ENCODE measurements around the gene PLXDC2.
"Not testable (repeated sequence)": the region's sequence is repeated elsewhere in the genome, so short reads cannot be mapped to it uniquely, and the experiment has no call there.

Gene PLXDC2

DNA sequence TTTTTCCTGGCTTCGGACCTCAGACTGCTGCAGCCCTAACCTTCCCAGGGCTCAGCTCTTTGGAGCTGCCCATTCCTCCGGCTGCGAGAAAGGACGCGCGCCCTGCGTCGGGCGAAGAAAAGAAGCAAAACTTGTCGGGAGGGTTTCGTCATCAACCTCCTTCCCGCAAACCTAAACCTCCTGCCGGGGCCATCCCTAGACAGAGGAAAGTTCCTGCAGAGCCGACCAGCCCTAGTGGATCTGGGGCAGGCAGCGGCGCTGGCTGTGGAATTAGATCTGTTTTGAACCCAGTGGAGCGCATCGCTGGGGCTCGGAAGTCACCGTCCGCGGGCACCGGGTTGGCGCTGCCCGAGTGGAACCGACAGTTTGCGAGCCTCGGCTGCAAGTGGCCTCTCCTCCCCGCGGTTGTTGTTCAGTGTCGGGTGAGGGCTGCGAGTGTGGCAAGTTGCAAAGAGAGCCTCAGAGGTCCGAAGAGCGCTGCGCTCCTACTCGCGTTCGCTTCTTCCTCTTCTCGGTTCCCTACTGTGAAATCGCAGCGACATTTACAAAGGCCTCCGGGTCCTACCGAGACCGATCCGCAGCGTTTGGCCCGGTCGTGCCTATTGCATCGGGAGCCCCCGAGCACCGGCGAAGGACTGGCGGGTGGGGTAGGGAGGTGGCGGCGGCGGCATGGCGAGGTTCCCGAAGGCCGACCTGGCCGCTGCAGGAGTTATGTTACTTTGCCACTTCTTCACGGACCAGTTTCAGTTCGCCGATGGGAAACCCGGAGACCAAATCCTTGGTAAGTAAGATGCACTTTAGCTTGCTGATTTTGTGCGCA is at the start of gene PLXDC2:
TSS of gene PLXDC2 (plus strand) at position 22 of the 820 bp plus-strand sequence.
- no peak for DNase-seq (ENCODE audit: low spot score)

DNA sequence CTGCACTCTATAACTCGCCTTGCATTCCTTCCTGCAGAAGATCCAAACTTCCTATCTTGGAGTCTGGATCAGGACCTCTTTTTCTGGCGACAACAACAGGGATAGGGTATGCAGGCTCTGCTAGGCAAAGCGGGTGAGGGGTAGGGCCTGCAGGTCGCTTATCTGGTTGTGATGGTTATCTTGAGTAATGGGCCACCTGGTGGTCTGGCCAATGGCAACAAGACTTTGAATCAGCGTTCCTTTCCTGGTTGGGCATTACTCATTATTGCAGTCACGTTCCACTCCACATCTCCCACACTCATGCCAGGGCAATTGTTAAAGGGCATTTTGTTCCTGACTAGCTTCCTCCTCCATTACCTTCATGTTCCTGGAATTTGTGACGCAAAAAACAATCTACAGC is 48.4 kb upstream of the PLXDC2 start:
- no peak for DNase-seq (ENCODE audit: low spot score)

DNA sequence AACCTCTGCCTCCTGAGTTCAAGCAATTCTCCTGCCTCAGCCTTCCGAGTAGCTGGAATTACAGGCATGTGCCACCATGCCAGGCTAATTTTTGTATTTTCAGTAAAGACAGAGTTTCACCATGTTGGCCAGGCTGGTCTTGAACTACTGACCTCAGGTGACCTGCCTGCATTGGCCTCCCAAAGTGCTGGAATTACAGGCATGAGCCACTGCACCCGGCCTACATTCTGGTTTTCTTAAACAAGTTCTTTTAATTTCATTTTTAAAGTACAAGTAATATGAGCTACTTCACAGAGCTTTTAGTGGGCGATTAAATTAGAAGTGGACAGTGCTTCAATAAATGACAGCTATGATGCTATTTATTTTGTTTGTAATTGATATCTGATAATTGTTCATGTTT is 46.4 kb upstream of the PLXDC2 start:
- not testable (repeated sequence) for DNase-seq (ENCODE audit: low spot score)

DNA sequence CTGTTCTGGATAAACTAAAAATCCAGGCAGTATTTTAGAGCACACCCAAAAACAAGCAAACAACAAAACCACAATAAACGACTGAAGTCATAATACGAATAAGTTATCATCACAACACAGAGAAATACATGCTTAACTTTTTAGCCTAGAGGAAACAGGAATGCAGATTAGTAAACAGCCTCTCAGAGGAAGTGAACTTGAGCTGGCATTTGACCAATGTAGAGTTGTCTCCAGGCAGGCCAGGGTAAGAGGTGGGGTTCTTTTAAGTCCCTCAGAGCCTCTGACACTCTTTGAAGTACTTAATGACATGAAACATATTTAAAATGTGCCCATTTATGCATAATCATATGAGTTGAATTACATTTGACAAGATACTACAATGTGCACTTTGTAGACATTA is 43.3 kb upstream of the PLXDC2 start:
- no peak for DNase-seq (ENCODE audit: low spot score)

DNA sequence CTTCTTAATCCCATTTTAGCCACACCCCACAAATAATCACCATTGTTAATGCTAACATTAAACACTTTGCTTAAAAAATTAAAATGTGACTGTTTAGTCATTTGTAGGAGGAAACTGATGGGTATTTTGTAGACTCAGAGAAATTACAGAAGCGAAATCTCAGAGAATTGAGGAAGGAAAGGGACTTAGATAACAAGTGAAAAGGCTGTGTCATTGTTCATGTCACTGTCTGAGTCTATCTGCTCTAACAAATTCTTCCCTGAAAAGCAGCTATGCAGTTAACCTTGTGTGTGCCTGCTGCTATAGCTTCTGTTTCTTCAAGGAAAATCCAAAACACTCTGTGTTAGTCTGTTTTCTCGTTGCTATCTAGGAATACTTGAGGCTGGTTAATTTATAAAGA is 40.9 kb upstream of the PLXDC2 start:
- DNase-seq (ENCODE audit: low spot score) = no peak

DNA sequence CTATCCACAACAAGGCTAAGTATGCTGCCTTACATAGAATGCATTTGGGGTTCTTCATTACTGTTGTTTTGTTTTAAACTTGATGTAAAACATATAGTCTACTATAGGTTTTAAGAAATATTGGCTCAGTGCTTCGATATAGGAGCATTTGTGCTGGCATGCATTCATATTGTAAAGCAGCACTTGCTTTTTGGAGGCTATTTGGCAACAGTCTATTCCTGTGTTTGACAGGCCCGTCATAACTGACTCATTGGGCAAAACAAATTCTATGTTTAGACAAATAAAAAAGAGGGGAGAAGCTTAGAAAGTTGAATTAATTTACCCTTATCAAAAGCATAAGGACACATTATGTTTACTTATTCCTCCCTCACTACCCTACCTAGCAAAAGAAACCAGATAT is 38.4 kb upstream of the PLXDC2 start:
- DNase-seq (ENCODE audit: low spot score) = no peak

DNA sequence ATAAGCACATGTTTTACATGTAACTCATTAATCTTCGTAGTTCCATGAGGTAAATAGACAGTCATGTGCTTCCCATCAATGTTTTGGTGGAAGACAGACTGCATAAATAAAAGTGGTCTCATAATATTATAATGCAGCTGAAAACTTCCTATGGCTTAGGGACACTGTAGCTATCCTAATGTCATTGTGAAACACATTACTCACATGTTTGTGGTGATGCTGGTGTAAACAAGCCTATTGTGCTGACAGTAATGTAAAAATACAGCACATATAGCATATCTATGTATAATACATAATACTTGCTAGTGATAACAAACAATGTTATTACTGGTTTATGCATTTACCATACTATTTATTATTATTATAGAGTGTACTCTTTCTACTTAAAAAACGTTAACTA is 37.2 kb upstream of the PLXDC2 start:
- no peak for DNase-seq (ENCODE audit: low spot score)

DNA sequence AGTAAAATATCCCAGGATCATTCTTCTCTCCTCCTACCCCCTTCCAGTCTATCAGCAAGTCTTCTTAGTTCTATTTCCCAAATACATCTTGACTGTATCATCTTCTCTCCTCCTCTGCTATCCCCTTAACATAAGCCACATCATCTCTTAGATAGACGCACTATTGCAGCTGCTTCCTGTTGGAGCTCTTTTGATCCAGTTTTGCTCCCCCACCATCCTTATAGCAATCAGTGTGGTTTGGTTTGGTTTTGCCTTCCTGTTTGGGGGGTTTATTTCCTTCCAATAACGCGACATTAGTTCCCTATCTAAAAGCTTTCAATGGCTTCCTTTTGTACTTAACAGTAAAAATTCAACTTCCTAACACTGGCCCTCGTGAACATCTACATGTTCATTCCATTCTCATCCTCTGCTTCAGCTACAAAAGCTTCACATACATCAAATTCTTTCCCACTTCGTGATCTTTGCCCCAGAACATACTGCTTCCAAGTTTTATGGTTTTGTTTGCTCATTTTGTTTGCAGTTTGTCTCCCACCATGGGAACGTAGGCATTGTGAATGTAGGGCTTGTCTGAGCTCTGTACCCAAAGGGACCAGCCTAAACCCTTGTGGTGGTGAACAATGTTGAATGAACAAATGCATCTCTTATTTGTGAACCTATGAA is 33.7 kb upstream of the PLXDC2 start:
- DNase-seq (ENCODE audit: low spot score) = no peak

DNA sequence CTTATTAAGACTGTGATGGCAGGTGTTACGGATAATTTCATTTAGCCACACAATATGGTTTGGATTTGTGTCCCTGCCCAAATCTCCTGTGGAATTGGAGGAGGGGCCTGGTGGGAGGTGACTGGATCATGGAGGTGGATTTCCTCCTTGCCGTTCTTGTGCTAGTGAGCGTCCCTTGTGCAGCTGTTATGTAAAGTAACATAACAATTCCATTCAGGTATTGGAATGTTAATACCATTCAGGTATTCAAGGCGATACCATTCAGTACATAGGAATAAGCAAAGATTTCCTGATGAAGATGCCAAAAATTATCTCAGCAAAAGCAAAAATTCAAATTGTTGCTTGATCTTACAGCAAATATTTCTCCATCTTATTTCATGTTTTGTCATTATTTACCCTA is 32.5 kb upstream of the PLXDC2 start:
- DNase-seq (ENCODE audit: low spot score) = no peak

DNA sequence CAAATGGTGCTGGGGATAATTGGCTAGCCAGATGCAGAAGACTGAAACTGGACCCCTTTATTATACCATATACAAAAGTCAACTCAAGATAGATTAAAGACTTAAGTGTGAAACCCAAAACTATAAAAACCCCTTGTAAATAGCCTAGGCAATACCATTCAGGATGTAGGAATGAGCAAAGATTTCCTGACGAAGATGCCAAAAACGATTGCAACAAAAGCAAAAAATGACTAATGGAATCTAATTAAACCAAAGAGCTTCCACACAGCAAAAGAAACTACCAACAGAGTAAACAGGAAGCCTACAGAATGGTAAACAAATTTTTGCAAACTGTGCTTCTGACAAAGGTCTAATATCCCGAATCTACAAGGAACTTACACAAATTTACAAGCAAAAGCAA is 30.9 kb upstream of the PLXDC2 start:
- no peak for DNase-seq (ENCODE audit: low spot score)

DNA sequence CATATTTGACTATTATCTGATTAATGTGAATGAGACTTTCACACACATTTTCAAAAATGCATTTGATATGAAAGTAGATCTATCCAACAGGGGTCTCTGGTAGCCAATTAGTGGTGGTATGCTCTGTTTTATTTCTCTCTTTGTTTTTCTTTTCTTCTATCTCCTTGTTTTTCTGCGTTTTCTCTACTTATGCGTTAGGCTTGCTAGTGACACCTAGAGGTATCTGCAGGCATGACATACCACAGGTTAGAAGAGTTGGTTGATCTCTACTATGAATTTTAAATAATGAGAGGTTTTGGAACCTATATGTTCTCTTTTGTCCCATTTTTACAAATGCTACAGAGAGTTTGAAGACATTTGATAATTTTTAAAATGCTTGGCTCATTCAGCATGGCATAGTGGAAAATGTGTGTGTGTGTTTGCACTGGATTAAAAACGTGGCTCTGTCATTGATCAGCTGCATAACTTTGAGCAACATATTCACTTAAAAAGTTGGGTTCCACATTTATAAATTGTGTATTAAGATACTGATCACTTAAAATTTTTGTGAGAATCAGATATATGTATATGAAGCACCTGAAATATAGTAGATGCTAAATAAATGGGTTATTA is 28.1 kb upstream of the PLXDC2 start:
- DNase-seq (ENCODE audit: low spot score) = peak; percentile 15

DNA sequence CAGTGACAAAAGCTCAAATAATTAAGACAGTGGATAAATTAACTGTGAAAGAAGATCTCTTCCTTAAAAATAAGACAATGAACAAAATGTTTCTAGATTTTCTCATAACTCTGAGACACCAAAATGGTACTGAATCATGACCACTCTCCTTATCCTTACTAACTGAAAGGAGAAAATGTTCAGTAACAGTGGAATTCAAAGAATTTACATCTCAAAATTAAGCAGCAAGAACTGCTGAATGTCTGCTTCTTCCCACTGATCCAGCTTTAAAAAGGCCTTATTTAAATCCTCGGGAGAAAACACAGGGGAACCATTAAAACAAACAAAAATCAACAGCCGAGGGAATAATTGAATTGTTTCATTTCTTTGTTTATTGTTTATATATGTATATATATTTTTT is 27.3 kb upstream of the PLXDC2 start:
- DNase-seq (ENCODE audit: low spot score) = no peak

DNA sequence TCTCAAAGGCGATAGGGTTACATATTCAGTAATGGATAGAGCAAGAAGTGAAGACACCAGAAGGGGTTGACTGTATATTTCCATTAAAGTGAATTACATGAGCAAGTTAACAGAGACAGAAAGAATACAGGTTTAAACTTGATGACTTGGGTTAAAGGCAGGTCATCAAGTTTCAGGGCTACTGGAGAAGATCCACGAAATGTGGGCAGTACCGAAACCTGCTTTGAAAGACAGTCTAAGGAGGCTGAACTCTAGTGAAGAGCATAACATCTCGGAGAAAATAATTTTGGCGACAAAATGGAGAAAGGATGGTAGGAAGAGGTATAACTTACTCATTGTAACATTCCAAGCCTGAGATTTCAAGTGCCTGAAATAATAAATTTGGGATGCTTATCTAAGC is 26.6 kb upstream of the PLXDC2 start:
- DNase-seq (ENCODE audit: low spot score) = no peak

DNA sequence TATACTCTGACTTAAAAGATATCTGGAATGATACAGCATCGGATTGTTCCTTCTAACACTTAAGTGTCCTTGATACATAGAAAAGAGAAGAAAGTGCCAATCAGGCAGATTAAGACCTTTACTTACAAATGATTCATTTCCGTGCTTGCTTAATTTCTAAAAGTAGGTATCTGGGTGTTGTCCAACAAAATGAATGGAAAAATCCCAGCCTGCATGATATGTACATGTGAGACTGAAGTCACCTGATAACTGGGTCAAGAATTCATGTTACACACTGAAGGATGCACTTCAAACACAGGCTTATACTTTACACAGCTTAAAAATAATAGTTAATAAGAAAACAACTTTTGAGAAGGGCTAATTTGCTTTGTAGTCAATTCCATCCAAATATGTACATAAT is 25.2 kb upstream of the PLXDC2 start:
- no peak for DNase-seq (ENCODE audit: low spot score)

DNA sequence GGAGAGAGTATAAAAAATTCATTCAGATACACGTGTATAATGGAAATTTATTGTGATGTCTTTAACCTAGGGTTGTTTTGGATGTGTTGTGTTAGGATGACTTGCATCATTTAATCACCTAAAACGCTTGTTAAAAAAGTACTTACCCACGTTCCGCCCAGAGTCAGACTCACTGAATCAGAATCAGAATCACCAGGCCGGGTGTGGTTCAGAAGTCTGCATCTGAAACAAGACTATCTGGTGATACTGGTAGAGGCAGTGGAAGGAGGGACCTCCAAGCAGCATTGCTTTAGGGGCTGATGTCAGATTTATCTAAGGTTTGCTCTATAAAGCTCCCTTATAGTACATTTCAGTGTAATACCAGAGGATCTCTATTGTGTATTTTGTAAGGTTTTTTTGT is 20.5 kb upstream of the PLXDC2 start:
- no peak for DNase-seq (ENCODE audit: low spot score)

DNA sequence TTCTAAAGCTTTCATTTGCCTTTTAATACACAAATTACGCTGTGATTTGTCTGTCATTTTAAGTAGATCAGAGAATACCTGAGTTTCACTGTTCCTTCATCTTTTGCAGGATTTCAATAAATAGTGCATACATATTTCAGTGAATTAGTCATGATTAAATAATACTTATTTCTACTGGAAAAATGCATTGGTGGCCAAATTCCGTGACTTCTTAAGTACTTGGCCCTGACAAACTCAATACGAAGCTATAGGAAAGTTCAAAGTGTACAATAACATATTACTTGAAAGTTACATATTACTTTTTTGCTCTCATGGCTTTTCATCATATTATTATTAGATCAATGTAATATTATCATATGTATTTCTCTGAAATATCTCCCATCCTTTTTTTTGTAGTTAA is 16.1 kb upstream of the PLXDC2 start:
- no peak for DNase-seq (ENCODE audit: low spot score)

DNA sequence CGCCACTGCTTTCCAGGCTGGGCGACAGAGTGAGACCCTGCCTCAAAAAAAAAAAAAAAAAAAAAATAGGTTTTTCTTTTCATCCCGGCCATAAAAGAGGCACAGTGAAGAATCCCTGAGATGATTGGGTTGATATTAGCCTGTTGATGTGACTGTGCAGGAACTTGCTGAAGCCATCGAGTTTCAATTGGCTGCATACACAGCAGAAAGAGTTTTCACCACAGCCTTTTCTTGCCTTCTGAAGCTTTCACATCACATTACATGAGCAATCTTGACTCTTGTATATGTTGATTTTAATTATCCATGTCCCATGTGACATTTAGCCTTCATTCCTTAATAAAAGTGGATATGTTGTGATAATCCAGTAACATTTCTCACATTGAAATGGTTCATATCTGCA is 14.9 kb upstream of the PLXDC2 start:
- DNase-seq (ENCODE audit: low spot score) = no peak

DNA sequence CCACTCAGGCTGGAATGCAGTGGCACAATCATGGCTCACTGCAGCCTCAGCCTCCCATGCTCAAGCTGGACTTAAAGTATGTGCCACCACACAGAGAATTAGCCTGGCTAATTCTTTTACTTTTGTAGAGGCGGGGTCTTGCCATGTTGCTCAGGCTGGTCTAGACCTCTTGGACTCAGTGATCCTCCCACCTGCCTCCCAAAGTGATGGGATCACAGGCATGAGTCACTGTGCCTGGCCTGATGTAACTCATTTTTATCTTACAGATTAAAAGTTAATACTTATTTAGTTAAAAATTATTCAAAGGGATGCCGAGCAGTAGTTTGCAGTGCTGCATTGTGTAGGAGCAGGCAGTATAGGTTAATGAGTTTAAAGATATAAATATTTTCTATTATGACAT is 12.6 kb upstream of the PLXDC2 start:
- DNase-seq (ENCODE audit: low spot score) = no peak

DNA sequence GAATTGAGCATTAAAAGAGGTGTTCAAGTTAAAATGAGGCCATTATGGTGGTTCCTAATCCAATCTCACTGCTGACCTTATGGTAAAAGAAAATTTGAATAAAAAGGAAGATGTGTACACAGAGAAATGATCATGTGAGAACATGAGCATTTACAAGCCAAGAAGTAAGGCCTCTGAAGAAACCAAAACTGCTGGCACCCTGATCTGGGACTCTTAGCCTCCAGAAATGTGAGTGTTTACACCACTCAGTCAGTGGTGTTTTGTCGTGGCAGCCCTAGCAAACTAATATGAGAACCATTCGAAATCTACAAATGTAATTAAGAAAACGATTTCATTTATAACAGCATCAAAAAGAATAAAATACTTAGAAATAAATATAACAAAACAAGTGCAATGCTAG is 6.8 kb upstream of the PLXDC2 start:
- no peak for DNase-seq (ENCODE audit: low spot score)

DNA sequence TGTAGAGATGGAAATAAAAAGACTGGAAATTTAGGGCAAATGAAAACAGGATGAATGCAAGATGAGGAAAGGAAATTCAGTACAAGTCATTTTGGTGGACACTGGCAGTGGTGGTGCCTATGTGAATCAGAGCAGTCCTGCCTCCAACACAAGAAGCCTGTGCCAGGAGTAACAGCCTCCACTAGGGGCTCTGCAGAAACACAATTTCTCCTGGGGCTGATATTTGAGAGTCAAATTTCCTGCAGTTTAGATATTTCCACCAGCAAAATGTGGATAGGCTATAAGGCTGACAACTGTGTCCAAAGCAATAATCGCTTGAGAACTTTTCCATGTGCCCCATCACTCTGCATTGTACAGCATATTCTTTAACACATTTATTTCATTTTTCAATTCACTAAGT is 4.7 kb upstream of the PLXDC2 start:
- no peak for DNase-seq (ENCODE audit: low spot score)

DNA sequence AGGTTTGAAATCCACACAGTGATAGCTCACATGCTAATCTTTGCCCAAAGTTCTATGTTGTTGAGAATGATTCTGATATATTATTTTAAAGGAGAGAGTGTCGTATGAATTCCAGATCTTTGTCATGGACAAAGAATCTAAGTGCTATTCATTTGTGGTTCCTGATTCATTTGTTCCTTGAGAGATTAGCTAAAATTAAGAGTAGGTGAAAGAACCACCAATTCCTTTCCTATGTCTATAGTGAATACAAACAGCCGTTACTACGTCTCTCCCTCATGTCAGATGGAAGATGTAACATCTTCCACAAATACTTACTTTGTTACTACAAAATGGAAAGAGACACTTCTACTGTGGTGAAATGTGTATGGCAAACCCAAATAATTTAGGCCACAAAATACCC is 3.3 kb upstream of the PLXDC2 start:
- no peak for DNase-seq (ENCODE audit: low spot score)

DNA sequence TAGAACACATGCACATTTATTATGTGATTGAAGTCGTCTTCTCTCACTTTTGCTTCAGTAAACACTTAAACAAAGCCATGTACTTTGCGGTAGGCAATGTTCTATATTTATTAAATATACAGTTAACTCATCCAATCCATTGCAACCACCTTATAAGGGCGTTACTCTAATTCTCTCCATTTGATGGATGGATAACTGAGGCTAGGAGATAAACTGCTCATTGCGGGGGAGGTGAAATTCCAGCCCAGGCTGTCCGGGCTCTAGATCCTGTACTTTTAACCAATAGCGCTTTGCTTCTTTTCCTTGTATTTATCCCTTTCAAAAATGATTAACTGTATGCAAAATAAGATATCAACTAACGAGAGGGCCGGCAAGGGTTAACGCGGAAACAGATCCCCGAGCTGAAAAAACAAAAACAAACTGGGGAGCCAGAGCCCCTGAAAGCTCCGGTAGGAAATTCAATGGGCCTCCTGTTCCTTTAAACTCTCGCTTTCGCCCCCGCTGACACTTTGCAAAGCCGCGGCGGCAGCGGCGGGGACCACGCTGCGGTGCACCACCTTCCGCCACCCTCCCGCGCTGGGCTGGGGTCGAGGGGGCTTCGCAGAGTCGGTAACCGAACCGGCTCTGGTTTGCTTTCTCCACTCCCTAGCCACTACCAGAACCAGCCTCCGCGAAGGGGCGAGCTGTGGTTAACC is 1.0 kb upstream of the PLXDC2 start:
- no peak for DNase-seq (ENCODE audit: low spot score)

Data from HuH-7.5 (cell line).